ENCODE data around the gene CELF2. TPM values are rescaled to one million over a fixed set of nuclear protein-coding genes. Genes with fewer than 3 reads are reported as not detected.

The CELF2 gene
- total and polyA plus RNA-seq, 2 experiments from 2014 or later, result 14.4 to 26.5 TPM

DNA sequence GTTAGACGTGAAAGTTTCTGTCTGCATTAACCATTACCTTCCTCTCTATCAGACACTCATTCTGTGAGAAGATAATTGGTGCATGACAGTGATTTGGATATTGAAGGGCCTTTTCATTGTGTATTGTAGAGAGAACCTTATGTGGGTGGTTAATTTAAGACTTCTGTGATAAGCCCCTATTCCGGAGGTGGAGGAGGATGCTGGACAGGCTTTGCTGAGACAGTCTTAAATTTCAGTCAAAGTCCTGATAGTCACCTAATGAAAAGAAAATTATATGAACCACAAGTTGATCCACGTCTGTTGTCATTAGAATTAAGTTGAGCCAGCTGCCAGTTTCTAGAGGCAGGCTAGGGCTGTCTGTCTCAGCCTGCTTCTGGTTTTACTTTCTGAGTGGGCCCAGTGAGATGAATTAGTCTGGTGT, 62.9 kb downstream of the CELF2 start:
- TF ChIP-seq EZH2 (IDR thresholded peaks at IDR 0.05; ENCODE audit: insufficient read depth, poor library complexity, severe bottlenecking), result no peak
- TF ChIP-seq EZH2phosphoT487 (IDR thresholded peaks at IDR 0.05; ENCODE audit: insufficient read depth, low read depth), result no peak
- Histone ChIP-seq H3K4me3 (no peak overlapping the region), H3K27me3 (replicated peaks; ENCODE audit: insufficient read depth) (no peaks in the 10 kb centered on the region), H3K4me1 (ENCODE audit: insufficient read depth) (no peaks in the 10 kb centered on the region; the same call in 1 of the 2 replicates), H3K9ac (no peak overlapping the region), H3K9me2 (ENCODE audit: insufficient read depth) (no peaks in the 10 kb centered on the region), H3K79me2 (ENCODE audit: insufficient read depth) (no peaks in the 10 kb centered on the region), H3K4me2 (ENCODE audit: unreplicated experiment) (no peak overlapping the region), H3K9me3 (ENCODE audit: low read depth) (no peaks in the 10 kb centered on the region), H4K20me1 (ENCODE audit: insufficient read depth) (no peaks in the 10 kb centered on the region), H3K27ac (no peak overlapping the region), H3F3A (ENCODE audit: insufficient read depth) (no peaks in the 10 kb centered on the region), H2AFZ (no peak overlapping the region), H3K36me3 (ENCODE audit: low read depth) (no peaks in the 10 kb centered on the region)
- in situ Hi-C loops (cut with MboI), result no loop called here
- DNase-seq, result no peak
- 35 to 42% methylated on average over 3 of the region's 3 CpGs for WGBS, 2 experiments (ENCODE audit: low coverage in 1 of 2, low lambda C conversion rate in 2 of 2, missing lambda C conversion rate in 2 of 2)

DNA sequence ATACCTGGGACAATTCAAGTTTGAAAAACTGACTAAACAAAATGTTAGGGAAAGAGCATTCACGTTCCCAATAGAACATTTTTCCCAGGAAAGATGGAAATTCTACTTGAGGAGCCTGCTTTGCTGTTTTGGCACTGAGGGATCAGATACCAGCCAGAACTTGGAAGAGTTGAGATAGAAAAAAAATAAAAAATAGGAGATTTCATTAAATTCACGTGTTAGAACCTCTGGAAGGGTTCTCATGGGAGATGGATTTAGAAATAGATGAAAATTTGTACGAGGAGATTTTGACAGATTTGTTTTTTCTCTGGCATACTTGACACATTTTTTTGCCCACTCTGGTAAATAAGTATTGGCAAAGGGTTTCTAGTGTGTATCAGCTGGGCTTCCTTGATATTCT, 63.7 kb downstream of the CELF2 start:
- DNase-seq, result no peak
- H3K9me3 ChIP-seq (ENCODE audit: low read depth), result no peaks in the 10 kb centered on the region
- H3K36me3 ChIP-seq (ENCODE audit: low read depth), result no peaks in the 10 kb centered on the region
- TF ChIP-seq EZH2 (IDR thresholded peaks at IDR 0.05; ENCODE audit: insufficient read depth, poor library complexity, severe bottlenecking) (no peak), EZH2phosphoT487 (IDR thresholded peaks at IDR 0.05; ENCODE audit: insufficient read depth, low read depth) (no peak)
- H3K27ac ChIP-seq, result no peak overlapping the region
- no peaks in the 10 kb centered on the region; the same call in 1 of the 2 replicates for H3K4me1 ChIP-seq (ENCODE audit: insufficient read depth)
- H3K27me3 ChIP-seq (replicated peaks; ENCODE audit: insufficient read depth), result no peaks in the 10 kb centered on the region
- no peak overlapping the region for H3K4me2 ChIP-seq (ENCODE audit: unreplicated experiment)
- 3% methylated on average over 3 of the region's 3 CpGs for WGBS, 2 experiments (ENCODE audit: low coverage in 1 of 2, low lambda C conversion rate in 2 of 2, missing lambda C conversion rate in 2 of 2)
- no peak overlapping the region for H3K4me3 ChIP-seq
- H4K20me1 ChIP-seq (ENCODE audit: insufficient read depth), result no peaks in the 10 kb centered on the region
- no peak overlapping the region for H2AFZ ChIP-seq
- H3K9me2 ChIP-seq (ENCODE audit: insufficient read depth), result no peaks in the 10 kb centered on the region
- no peaks in the 10 kb centered on the region for H3K79me2 ChIP-seq (ENCODE audit: insufficient read depth)
- H3K9ac ChIP-seq, result no peak overlapping the region
- H3F3A ChIP-seq (ENCODE audit: insufficient read depth), result no peaks in the 10 kb centered on the region
- in situ Hi-C loops (cut with MboI), result no loop called here

DNA sequence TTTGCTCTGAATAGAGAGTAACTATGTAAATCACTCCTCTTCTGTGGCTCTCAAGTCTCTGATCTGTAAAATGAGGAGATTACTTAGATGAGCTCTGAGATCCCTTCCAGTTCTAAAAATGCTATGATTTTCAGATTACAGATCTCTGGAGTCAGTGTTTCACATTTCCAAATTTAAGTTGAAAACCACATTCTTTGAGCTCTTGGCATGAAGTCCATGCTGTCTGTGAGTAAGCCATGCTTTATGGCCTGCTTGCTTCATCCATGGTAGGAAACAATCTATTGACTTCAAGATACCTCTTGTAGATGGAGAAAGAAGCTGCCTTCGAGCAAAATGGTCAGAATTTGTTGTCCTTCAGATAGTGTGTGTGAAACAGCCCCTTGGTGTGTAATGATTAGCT, 64.9 kb downstream of the CELF2 start:
- Histone ChIP-seq H3K9me2 (ENCODE audit: insufficient read depth) (no peaks in the 10 kb centered on the region), H3K4me3 (no peak overlapping the region), H3K36me3 (ENCODE audit: low read depth) (no peaks in the 10 kb centered on the region), H3K4me2 (ENCODE audit: unreplicated experiment) (no peak overlapping the region), H3F3A (ENCODE audit: insufficient read depth) (no peaks in the 10 kb centered on the region), H3K27ac (no peak overlapping the region), H3K79me2 (ENCODE audit: insufficient read depth) (no peaks in the 10 kb centered on the region), H4K20me1 (ENCODE audit: insufficient read depth) (no peaks in the 10 kb centered on the region), H2AFZ (no peak overlapping the region), H3K4me1 (ENCODE audit: insufficient read depth) (no peaks in the 10 kb centered on the region; the same call in 1 of the 2 replicates), H3K9me3 (ENCODE audit: low read depth) (no peaks in the 10 kb centered on the region), H3K27me3 (replicated peaks; ENCODE audit: insufficient read depth) (no peaks in the 10 kb centered on the region), H3K9ac (no peak overlapping the region)
- DNase-seq, result peak; percentile 57
- in situ Hi-C loops (cut with MboI), result no loop called here
- no peak for TF ChIP-seq EZH2 (IDR thresholded peaks at IDR 0.05; ENCODE audit: insufficient read depth, poor library complexity, severe bottlenecking)
- no peak for TF ChIP-seq EZH2phosphoT487 (IDR thresholded peaks at IDR 0.05; ENCODE audit: insufficient read depth, low read depth)
- 0% methylated on average over 1 of the region's 1 CpG for WGBS, 2 experiments (ENCODE audit: low coverage in 1 of 2, low lambda C conversion rate in 2 of 2, missing lambda C conversion rate in 2 of 2)

DNA sequence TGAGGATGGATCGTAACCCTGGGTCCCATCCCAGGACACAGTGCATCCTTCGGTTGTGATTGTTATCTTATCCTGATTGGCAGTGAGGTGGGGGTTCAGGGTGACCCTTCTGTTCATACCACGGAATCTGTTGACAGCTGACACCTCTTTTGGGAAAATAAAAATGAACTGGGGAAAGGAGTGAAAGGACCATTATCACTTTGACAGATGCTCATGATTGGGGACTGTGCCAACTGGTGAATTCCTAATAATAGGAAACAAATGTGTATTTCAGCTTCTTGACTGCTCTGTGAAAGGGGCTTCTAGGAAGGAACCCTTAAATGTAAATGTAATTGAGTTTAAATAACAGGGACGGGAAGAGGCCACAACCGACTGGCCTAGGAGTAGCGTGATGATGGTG, 65.4 kb downstream of the CELF2 start:
- Histone ChIP-seq H3K4me3 (no peak overlapping the region), H3K4me1 (ENCODE audit: insufficient read depth) (no peaks in the 10 kb centered on the region; the same call in 1 of the 2 replicates), H2AFZ (no peak overlapping the region), H3K36me3 (ENCODE audit: low read depth) (no peaks in the 10 kb centered on the region), H4K20me1 (ENCODE audit: insufficient read depth) (no peaks in the 10 kb centered on the region), H3K9ac (no peak overlapping the region), H3K4me2 (ENCODE audit: unreplicated experiment) (no peak overlapping the region), H3K27ac (no peak overlapping the region), H3K27me3 (replicated peaks; ENCODE audit: insufficient read depth) (no peaks in the 10 kb centered on the region), H3F3A (ENCODE audit: insufficient read depth) (no peaks in the 10 kb centered on the region), H3K79me2 (ENCODE audit: insufficient read depth) (no peaks in the 10 kb centered on the region), H3K9me2 (ENCODE audit: insufficient read depth) (no peaks in the 10 kb centered on the region), H3K9me3 (ENCODE audit: low read depth) (no peaks in the 10 kb centered on the region)
- no peak for TF ChIP-seq EZH2phosphoT487 (IDR thresholded peaks at IDR 0.05; ENCODE audit: insufficient read depth, low read depth)
- TF ChIP-seq EZH2 (IDR thresholded peaks at IDR 0.05; ENCODE audit: insufficient read depth, poor library complexity, severe bottlenecking), result no peak
- WGBS, 2 experiments (ENCODE audit: low coverage in 1 of 2, low lambda C conversion rate in 2 of 2, missing lambda C conversion rate in 2 of 2), result 70 to 72% methylated on average over 6 of the region's 6 CpGs
- in situ Hi-C loops (cut with MboI), result no loop called here
- no peak for DNase-seq

DNA sequence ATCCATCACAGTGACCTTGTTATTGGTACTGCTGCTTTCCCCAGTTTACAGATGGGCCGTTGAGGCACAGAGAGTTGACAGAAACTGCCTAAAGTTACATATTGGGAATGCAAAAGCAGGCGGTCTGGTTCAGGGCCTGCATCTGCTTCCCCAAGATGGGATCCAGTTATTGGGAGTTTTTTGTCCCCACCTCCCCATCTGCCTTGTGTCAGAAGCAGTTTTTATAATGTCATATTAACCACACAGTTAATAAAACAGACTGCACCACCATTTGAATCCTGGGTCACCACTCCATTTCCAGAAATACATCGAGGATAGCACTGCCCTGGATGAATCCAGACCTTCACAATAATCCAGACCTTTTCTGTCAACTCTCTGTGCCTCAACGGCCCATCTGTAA, 67.9 kb downstream of the CELF2 start:
- Histone ChIP-seq H2AFZ (no peak overlapping the region), H3K36me3 (ENCODE audit: low read depth) (no peaks in the 10 kb centered on the region), H3F3A (ENCODE audit: insufficient read depth) (no peaks in the 10 kb centered on the region), H3K79me2 (ENCODE audit: insufficient read depth) (no peaks in the 10 kb centered on the region), H3K9me2 (ENCODE audit: insufficient read depth) (no peaks in the 10 kb centered on the region), H3K4me3 (no peak overlapping the region), H3K4me1 (ENCODE audit: insufficient read depth) (no peaks in the 10 kb centered on the region; the same call in 1 of the 2 replicates), H4K20me1 (ENCODE audit: insufficient read depth) (no peaks in the 10 kb centered on the region), H3K4me2 (ENCODE audit: unreplicated experiment) (no peak overlapping the region), H3K27ac (no peak overlapping the region), H3K9me3 (ENCODE audit: low read depth) (no peaks in the 10 kb centered on the region), H3K27me3 (replicated peaks; ENCODE audit: insufficient read depth) (no peaks in the 10 kb centered on the region), H3K9ac (no peak overlapping the region)
- WGBS, 2 experiments (ENCODE audit: low coverage in 1 of 2, low lambda C conversion rate in 2 of 2, missing lambda C conversion rate in 2 of 2), result 36 to 44% methylated on average over 4 of the region's 4 CpGs
- TF ChIP-seq EZH2 (IDR thresholded peaks at IDR 0.05; ENCODE audit: insufficient read depth, poor library complexity, severe bottlenecking) (no peak), EZH2phosphoT487 (IDR thresholded peaks at IDR 0.05; ENCODE audit: insufficient read depth, low read depth) (no peak)
- in situ Hi-C loops (cut with MboI), result no loop called here
- DNase-seq, result no peak

Data from GM23248 (cell line).